Subcutaneous adipose tissue (tissue), 4 donors: ENCODE data around the gene KIF11. TPM values are rescaled to one million over a fixed set of nuclear protein-coding genes. Genes with fewer than 3 reads are reported as not detected.

Experiments used
- total RNA-seq, 4 donors: library from RNA; depleted of rRNA; stranded (reverse); fragments of >200 nt; gene quantifications; one replicate each; pipeline ENCODE4 v1.1.0, GENCODE V29; 2016
- TF ChIP-seq, protein P1 (sequence below): fragments of 450-650 bp; IDR thresholded peaks from one replicate; pipeline ENCODE4 v1.5.1; 2016; ENCODE audit warnings: low read depth, mild to moderate bottlenecking, control low read depth, antibody characterized with exemption, moderate library complexity

Gene KIF11
- total RNA-seq, 4 donors from 2014 or later = 0.33 to 3.1 (median 1.6) TPM

DNA sequence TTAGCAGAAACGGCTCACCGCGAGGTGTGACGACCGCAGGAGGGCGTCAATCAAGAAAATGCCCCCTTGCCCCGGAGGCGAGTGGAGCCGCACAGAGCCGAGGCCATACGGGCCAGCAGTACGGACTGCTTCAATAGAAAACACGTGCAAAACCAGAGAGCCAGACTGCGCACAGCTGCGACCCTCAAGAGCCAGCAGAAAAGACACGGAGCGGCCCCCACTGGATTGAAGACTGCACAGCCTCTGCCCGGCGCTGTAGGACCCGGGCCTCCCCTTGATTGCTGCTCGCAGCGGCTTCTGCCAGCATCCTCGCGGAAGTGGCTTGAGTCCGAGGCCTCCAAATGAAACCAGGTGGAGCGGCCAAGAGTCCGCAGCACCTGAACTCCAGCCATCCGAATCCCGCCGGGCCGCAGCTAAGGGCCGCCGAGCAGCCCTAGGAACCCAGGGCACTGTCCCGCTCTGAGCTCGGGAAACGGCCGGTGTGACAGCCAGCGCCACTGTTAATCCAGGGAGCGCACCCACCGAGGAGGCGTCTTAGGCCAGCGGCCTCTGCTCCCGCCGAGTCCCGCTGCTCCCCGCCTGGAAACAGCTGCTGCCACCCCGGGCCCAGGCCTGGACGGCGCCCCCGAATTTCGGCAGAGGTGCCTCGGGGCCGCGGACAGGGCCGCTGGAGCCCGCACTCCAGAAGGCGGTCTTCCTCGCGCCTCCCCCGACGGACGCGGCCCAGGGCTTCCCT, 96.2 kb downstream of the KIF11 start:
- TF ChIP-seq, protein P1, sequence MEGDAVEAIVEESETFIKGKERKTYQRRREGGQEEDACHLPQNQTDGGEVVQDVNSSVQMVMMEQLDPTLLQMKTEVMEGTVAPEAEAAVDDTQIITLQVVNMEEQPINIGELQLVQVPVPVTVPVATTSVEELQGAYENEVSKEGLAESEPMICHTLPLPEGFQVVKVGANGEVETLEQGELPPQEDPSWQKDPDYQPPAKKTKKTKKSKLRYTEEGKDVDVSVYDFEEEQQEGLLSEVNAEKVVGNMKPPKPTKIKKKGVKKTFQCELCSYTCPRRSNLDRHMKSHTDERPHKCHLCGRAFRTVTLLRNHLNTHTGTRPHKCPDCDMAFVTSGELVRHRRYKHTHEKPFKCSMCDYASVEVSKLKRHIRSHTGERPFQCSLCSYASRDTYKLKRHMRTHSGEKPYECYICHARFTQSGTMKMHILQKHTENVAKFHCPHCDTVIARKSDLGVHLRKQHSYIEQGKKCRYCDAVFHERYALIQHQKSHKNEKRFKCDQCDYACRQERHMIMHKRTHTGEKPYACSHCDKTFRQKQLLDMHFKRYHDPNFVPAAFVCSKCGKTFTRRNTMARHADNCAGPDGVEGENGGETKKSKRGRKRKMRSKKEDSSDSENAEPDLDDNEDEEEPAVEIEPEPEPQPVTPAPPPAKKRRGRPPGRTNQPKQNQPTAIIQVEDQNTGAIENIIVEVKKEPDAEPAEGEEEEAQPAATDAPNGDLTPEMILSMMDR = no peak

DNA sequence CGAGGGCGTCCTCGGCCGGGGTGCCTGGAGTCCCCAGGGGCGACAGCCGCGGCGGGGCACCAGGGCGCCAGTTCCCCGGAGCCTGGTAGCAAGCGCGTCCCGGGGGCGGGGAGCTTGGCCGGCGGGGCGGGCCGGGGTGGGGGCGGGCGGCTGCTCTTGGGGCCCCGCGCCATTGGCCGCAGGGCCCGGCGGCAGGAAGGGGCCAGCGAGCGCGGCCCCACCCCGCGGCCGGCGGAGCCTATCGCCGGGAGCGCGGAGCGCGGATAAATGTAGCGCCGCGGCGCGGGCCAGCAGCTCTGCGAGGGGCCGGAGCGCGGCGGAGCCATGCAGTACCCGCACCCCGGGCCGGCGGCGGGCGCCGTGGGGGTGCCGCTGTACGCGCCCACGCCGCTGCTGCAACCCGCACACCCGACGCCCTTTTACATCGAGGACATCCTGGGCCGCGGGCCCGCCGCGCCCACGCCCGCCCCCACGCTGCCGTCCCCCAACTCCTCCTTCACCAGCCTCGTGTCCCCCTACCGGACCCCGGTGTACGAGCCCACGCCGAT, 96.8 kb downstream of the KIF11 start, which contains the start of gene HHEX:
Gene HHEX (plus strand): TSS at position 293 of the 548 bp plus-strand sequence. CDS start 32 bp downstream, at position 325.
- TF ChIP-seq, protein P1 = no peak

DNA sequence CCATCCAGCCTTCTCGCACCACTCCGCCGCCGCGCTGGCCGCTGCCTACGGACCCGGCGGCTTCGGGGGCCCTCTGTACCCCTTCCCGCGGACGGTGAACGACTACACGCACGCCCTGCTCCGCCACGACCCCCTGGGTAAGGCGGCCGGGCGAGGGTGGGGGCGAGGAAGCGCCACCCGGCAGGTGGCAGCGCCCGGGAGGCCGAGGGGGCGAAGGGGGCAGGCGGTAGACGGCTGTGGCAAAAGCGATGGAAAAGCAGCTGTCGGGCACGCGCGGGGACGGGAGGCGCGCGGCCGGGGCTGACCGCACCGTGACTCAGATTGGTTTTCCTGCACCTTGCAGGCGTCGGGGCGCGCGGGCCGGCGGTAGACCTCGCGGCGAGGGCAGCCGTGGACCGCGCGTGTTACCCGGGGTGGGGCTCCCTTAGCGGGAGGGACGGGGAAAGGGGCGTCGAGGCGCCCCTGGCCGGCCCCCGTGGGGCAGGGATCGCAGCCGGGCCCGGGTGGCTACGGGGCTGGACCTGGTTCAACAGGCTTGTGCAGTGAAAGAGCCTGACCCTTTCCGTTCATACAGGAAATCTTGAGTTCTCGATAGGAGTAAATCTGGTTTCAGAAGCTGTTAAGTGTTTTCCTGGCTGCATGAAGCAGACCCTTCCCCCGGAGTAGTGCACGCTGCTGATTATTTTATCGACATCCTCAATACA, 97.4 kb downstream of the KIF11 start:
- TF ChIP-seq, protein P1 = no peak

DNA sequence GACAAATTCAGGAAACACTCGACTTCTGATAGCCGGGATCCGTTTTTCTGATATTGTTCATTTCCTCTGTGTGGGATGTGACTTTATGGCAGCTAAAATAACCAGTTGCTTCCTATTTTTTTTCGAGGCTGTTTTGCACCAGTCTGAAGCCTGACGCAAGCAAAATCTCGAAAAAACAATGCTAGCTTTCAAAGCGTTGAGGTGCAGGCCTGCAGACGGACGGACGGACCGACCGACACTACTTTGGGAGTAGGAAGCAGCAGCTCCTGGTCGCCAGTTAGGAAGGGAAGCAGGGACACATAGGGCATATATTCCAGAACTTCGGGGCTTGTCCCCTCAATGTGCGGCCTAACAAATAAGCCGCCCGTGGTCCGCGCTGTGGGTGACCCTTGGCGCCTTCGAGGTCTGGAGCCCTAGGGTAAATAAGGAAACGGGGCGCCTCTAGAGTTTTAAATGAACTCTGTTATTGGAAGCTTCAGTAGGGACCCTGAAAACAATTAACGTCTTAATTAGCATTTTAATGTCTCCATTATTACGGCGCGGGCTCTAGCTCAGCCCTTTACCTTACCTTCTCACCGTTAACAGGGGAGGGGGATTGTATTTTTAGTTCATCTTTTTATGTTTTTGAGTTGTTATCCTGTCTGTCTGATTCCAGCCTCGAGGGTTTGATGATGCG, 98.1 kb downstream of the KIF11 start:
- TF ChIP-seq, protein P1 = no peak

DNA sequence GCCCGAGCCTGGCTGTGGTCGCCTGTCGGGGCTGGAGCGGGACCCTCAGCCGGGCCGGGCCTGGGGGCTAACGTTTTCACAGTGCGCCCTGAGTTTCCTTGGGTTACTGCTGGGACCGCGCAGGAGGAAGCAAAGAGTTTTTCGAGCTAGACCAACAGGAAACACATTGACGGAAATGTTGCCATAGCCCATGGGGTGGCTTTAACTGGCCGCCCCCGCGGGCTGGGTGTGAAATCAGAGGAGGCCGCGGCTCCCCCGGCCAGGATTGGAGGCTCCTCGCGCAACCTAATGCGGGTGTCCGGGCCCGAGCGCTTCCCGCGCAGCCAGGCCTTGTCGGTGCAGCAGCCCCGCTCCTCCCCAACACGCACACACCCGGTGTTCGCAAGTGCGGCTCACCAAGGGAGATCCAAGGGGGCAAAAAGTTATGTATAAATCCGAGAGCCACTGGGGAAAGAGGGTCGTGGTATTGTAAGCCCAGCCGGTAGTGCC, 98.7 kb downstream of the KIF11 start:
- TF ChIP-seq, protein P1 = no peak

DNA sequence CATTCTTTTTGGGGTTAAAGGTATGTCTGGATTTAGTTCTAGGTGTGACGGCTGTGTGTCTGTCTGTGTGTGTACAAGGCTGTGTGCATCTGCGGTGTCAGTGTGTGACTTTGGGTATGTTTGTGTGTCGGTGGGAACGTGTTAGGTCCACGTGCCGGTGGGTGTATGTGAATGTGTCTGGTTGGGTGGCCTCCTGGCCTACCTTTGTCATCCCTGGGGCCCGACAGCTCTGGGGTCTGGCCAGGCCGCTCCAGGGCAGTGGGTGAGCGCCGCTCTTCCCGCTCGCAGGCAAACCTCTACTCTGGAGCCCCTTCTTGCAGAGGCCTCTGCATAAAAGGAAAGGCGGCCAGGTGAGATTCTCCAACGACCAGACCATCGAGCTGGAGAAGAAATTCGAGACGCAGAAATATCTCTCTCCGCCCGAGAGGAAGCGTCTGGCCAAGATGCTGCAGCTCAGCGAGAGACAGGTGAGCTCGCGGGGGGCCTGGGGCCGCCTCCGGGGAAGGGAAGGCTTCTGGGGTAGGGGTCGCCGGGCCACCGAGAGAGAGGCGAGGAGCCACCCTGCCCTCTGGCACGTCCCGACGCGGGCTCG, 99.2 kb downstream of the KIF11 start:
- TF ChIP-seq, protein P1 = no peak
